SU-DHL-6 (cell line): ENCODE measurements around the gene CHAT.

Experiments used
- EZH2phosphoT487 ChIP-seq: fragments of 200-600 bp; sonication (generic), shearing (Covaris generic); conservative IDR thresholded peaks from 2 replicates; pipeline ENCODE4 v1.6.1; 2018; ENCODE audit warnings: mild to moderate bottlenecking, antibody characterized with exemption, low read length, moderate library complexity, mixed read lengths
- TF ChIP-seq, protein P1 (sequence below): fragments of 200-600 bp; sonication (generic); IDR thresholded peaks from one replicate; pipeline ENCODE4 v1.5.1; 2017; ENCODE audit warnings: antibody characterized with exemption, mild to moderate bottlenecking, low read length, moderate library complexity; ENCODE audit not compliant: insufficient read depth, poor library complexity, severe bottlenecking

DNA sequence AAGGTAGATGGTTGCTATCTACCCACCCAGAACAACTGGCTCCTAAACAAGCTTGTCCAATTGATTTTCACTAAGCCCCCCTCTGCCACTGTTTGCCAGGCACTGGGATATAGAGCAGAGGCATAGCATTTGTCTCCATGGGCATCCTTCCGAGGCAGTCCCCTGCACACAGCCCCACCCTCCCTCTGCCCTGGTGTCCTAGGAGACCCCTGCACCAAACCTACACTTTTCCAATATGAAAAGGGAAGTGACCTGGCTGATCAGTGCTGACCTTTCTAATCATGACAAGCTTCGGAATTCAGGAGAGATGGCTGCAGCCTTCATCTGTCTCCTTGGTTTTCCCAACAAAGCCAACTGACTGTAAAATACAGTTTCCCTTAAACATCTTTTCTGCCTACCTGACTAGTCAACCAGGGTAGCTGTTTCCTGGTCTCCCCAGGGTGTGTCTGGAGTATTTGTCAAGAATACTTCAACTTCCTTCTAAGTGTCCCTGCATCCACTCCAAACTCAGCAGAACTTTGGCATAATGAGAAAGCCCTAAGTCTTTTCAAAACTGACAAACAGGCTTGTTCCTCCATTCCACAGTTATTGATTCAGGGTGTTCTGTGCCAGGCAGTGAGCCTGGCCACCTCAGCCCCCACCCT lies 11.3 kb upstream of the CHAT start:
- TF ChIP-seq, protein P1, sequence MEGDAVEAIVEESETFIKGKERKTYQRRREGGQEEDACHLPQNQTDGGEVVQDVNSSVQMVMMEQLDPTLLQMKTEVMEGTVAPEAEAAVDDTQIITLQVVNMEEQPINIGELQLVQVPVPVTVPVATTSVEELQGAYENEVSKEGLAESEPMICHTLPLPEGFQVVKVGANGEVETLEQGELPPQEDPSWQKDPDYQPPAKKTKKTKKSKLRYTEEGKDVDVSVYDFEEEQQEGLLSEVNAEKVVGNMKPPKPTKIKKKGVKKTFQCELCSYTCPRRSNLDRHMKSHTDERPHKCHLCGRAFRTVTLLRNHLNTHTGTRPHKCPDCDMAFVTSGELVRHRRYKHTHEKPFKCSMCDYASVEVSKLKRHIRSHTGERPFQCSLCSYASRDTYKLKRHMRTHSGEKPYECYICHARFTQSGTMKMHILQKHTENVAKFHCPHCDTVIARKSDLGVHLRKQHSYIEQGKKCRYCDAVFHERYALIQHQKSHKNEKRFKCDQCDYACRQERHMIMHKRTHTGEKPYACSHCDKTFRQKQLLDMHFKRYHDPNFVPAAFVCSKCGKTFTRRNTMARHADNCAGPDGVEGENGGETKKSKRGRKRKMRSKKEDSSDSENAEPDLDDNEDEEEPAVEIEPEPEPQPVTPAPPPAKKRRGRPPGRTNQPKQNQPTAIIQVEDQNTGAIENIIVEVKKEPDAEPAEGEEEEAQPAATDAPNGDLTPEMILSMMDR: no peak
- TF ChIP-seq EZH2phosphoT487: no peak
